PC-9 (cell line): ENCODE data around the gene TLR8.

Experiments
- EZH2 ChIP-seq: fragments of 200-600 bp; sonication (generic); IDR thresholded peaks from 2 replicates; pipeline ENCODE4 v1.8.0; 2017; ENCODE audit warnings: antibody characterized with exemption, low read depth
- TF ChIP-seq, protein P1 (sequence below): fragments of 200-600 bp; sonication (generic); conservative IDR thresholded peaks from 2 replicates; pipeline ENCODE4 v1.6.1; 2017; ENCODE audit warnings: mixed run types, antibody characterized with exemption, mild to moderate bottlenecking, moderate library complexity

DNA sequence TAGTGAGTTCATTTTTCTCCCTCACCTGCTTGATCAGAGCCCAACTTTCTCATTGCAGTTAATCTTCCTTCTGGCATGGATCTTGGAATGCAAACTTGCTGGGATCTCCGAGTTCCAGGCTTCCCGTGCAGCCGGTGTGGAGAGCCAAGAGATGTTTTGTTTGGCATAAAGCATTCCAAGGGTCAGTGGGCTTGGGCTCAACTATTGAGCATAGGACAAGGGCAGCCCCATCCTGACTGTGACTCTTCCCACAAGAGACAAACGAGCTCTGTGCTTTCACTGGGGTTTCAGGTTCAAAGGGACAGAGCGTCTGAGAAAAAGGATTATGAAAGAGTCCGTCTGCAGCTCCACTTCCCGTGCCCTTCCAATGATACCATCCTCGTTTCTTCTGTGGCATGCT is 29.0 kb upstream of the TLR8 start:
- TF ChIP-seq, protein P1, sequence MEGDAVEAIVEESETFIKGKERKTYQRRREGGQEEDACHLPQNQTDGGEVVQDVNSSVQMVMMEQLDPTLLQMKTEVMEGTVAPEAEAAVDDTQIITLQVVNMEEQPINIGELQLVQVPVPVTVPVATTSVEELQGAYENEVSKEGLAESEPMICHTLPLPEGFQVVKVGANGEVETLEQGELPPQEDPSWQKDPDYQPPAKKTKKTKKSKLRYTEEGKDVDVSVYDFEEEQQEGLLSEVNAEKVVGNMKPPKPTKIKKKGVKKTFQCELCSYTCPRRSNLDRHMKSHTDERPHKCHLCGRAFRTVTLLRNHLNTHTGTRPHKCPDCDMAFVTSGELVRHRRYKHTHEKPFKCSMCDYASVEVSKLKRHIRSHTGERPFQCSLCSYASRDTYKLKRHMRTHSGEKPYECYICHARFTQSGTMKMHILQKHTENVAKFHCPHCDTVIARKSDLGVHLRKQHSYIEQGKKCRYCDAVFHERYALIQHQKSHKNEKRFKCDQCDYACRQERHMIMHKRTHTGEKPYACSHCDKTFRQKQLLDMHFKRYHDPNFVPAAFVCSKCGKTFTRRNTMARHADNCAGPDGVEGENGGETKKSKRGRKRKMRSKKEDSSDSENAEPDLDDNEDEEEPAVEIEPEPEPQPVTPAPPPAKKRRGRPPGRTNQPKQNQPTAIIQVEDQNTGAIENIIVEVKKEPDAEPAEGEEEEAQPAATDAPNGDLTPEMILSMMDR: no peak
- no peak for TF ChIP-seq EZH2
